UCSD-AML1 (cell line): ENCODE measurements around the gene ADIPOR1.

Experiments
- DNase-seq: peaks from one replicate; lab custom pipeline; 2025; ENCODE audit not compliant: unreplicated experiment; lab: John Stamatoyannopoulos, UW

The ADIPOR1 gene

GRCh38 chr1:202974856-202975255 lies 16.7 kb upstream of the ADIPOR1 start:
- no peak for DNase-seq

GRCh38 chr1:202972046-202972445 lies 13.9 kb upstream of the ADIPOR1 start:
- no peak for DNase-seq

DNA sequence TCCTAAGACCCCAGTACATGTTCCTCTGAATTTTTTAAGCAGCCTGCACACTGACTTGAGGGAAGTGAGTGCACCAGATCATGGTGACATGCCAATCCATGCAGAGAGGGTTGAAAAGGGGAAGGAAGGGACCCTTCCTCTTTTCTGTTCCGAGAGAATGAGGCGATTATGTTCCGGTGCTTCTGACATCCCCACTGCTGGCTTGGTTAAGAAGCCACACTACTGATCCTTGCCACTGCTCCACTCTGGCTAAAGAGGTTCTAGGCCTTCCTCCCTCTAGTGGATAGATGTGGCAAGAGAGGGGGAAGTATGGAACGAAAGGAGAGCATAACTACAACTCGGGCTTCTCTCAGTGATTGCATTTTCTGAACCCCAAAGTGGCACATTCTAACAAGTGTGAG lies 10.8 kb upstream of the ADIPOR1 start:
- peak; percentile 77 for DNase-seq

DNA sequence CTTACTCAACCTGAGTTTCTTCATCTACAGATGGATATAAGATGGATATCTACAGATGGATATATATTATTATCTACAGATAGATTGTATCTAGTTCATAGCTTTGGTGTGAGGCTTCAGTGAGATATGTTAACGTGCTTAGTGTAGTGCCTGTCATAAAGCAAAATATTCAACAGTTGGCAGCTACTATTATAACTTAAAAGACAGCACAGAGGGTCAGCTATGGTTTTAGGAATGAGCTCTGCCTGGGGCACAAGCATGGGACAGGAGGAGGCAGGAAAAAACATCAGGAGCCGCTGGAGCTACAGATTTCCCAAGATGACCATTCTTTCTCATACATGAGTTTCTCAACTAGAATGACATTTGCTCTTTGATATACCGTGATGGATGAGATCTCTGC lies 10.2 kb upstream of the ADIPOR1 start:
- no peak for DNase-seq

GRCh38 chr1:202967684-202968281 lies 9.7 kb upstream of the ADIPOR1 start:
- DNase-seq, result peak; percentile 45

DNA sequence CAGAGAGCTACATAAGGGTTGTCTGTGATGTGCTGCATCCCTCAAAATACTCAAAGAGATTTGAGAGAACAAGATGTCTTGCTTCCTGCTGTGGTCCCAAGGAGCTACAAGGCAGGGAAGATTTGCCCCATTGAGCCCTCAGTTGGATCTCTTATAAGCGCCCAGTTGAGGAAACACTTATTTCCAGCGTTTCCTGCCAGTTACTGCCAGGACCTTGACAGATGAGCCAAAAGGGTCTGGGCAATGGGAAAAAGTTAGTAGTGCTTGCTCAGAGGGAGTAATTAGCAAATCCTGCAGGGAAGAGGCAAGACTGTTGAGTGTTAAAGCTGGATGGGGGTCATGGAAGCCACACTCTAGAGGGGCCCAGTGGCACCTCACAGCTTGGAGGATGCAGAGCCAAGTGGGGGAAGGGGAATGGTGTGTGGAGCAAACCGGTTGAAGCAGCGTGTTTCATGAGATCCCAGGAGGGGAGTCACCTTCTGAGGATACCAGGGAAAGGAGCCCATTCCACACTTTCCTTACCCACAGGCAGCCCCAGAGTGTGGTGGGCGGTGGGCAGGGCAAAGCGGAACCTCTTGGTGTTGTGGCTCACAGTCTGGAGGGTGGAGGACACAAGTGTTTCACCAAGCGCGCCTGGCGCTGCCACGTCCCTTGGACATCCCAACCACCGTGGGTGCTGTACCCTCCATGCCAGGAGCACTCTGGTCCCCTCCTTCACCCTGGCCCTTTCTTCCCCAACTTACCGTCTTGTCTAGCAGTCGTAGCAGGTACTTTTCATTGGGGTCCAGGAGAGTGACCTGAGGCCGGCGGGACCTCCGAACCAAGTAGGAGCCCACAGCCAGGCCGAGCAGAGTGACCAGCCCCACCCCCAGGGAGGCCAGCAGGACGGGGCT lies 8.1 kb upstream of the ADIPOR1 start:
- no peak for DNase-seq

- no peak for DNase-seq
Measured at GRCh38 chr1:202965422-202965821, 7.3 kb upstream of the ADIPOR1 start.

- DNase-seq, result no peak
Measured at GRCh38 chr1:202964791-202965410, 6.8 kb upstream of the ADIPOR1 start.

DNA sequence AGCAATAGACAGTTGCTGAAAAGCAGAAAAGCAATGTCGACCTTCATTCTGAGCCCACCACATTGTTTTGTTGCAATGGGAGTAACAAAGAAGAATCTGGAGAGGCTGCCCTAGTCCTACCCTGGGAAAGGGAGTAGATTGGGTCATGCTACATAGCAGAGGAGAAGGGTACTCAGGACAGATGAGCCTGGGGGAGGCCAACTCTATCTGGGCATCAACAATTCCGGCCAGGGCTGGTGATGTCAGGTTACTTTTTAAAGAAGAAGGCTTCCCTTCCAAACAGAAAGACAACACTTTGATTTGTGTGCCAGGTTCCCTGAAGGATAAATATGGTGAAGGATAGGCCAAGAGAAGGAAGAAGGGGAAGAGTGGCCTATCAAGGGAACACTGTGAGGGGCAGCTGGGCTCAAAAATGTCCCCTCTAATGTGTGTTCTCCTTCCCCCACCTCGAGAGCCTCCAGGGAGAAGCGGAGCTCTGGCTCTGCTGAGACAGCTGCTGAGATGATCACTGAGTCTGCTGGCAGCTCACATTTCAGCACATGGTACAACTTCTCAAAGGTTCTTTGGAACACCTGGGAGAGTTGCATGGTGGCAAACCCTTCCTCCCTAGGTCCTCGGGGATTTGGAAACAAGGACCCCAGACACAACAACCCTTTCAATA lies 3.2 kb upstream of the ADIPOR1 start:
- no peak for DNase-seq

DNA sequence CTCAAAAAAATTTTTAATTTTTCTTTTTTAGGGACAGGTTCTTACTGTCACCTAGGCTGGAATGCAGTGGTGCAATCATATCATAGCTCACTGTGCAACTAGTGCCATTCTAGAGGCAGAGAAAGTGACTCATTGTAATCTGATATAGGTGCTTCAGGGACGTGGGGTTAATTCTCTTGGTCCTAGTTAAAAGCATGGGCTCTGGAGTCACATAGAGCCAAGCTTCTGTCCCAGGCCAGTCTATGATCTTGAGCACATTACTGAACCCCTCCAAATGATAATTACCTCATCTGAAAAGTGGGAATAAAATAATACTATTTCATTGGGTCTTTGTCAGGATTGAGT lies 1.1 kb upstream of the ADIPOR1 start:
- no peak for DNase-seq

DNA sequence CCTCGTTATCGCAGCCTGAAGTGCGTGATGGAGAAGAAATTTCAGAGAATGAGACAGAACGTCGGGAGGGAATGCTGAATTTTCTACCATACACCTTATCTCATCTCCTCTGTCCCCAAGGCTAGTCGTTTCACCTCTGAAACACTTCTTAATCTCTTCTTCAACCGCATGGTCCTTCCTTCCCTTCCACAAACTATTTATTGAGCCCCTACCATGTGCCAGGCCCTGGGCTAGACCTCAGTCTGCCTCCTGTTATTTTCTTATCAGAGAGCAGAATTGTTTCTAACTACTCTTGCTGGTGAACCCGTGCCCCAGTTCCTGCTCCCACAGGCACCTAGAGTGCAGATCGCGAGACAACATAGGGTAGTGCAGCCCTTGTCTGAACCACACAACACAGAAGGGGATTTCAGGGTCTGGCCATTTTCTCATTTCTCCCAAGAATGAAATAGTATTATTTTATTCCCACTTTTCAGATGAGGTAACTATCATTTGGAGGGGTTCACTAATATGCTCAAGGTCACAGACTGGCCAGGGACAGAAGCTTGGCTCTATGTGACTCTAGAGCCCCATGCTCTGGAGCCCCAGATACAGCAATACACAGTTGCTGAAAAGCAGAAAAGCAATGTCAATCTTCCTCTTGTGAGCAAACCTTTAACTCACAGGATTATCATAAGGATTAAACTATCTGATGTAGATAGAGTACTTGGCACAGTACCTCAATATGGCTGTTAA lies 598 bp upstream of the ADIPOR1 start:
- DNase-seq, result no peak

DNA sequence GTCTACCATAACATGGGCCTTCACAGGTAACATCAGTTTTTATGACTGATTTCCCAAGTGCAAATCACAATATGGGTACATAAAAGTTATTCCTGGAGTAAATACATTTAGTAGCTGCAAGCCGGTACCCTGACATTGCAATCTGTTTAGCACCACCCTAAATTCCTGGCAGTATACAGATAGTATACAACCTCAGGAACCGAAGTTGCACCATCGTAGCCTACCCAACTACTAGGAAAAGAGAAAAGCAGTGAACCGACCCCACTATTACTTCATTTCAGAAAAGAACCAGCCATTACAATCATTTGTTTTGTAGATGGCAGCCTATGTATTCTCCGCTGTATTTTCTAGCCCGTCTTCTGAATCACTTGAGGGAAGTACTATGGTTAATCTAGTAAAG lies 1.1 kb downstream of the ADIPOR1 start:
- DNase-seq, result no peak

DNA sequence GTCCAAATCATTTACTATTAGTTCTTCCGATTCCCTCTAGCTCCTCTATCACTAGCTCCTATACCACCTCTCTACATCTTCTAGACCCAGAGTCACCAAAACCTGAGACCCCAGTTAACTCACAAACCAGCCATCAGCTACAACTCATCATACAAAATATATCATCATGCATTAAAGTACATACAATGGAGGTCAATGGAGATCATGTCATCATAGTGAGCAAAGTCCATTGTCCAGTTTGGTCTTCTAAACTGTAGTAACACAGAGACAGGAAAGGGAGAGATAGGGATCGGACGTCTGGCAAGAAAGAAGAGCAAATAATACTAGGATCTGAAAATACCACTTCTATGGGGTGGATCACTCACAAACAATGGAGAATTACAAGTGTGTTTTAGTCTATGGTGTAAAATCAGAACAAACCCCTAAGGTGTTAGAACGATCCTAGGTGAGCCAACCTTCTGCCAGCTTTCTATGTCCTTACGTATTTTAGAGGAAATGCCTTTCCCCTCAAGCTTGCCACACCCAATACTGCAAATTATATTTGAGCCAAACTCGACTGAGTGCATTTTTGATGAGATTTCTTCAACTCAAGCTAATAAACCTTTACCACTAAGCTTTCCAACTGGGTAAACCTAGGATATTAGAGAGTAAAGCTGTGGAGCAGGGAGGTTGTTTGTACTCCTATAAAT lies 3.9 kb downstream of the ADIPOR1 start:
- DNase-seq, result no peak

DNA sequence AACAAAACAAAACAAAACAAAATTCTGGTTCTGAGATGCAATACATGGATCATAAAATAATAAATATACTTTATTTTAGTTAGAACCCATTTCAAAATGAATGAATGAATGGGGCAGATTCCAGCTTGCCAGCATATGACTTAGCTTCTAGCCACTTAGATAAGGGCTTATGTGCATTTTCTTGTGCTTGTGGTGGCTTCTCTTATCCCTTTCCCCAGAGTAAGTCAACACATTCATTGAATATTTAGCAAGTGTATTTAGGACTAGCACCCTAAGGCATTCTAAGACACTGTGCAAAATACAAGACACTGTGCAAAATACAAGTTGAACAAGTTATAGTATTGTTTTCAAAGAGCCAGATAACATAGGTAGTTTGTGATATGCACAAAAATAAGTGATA lies 4.7 kb downstream of the ADIPOR1 start:
- DNase-seq, result no peak

GRCh38 chr1:202952818-202953217 lies 5.3 kb downstream of the ADIPOR1 start:
- no peak for DNase-seq

GRCh38 chr1:202952099-202952498 lies 6.0 kb downstream of the ADIPOR1 start:
- no peak for DNase-seq

GRCh38 chr1:202951437-202951836 lies 6.7 kb downstream of the ADIPOR1 start:
- DNase-seq, result no peak

DNA sequence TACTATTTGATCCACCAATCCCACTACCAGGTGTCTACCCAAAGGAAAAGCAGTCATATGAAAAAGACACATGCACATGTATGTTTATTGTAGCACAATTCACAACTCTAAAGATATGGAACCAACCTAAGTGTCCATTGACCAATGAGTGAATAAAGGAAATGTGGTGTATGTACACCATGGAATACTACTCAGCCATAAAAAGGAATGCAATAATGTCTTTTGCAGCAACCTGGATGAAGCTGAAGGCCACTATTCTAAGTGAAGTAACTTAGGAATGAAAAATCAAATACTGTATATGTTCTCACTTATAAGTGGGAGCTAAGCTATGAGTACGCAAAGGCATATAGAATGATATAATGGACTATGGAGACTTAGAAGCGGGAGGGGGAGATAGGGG lies 12.6 kb downstream of the ADIPOR1 start:
- no peak for DNase-seq

DNA sequence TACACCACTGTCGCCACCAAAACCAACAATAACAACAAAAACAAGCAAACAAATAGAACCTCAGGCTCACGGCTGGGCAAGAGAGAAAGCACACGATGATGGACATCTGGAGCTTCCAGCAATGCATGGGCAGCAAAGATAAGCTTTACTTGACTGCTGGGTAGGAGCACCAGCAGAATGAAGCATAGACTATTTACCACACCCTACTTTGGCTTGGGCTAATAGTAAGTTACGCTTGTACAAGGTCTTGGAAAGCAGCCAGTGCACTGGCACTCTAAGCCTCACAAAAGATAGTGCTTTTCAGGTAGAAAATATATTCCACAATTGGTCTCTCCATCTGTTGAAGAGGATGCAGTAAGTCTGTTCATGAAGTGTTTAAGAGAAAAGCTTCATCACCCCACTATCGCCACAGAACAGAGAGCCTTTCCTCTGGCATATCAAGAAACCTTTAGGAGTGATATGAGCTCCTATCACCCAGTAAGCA lies 13.6 kb downstream of the ADIPOR1 start:
- DNase-seq, result no peak

- DNase-seq, result no peak
Measured at GRCh38 chr1:202942426-202942825, 15.7 kb downstream of the ADIPOR1 start.
